ENCODE results near the gene EGFLAM. TPM values are rescaled to one million over a fixed set of nuclear protein-coding genes. Genes with fewer than 3 reads are reported as not detected.

The EGFLAM gene
- total RNA-seq, 1 donor from 2014 or later, result 2.1 TPM

- ATAC-seq (no peak), DNase-seq (no peak)
- H3K4me1 ChIP-seq, result no peaks in the 10 kb centered on the region
- intact Hi-C loops (cut with DNase I), result no loop called here
- no peak for TF ChIP-seq CTCF (IDR thresholded peaks at IDR 0.05)
- no peaks in the 10 kb centered on the region for H3K9me3 ChIP-seq
- no peak overlapping the region for H3K4me3 ChIP-seq
- H3K27ac ChIP-seq, result no peak overlapping the region
- H3K36me3 ChIP-seq, result no peaks in the 10 kb centered on the region
- peaks cover 7% of the 10 kb centered on the region for H3K27me3 ChIP-seq
These were observed 32.3 kb upstream of the EGFLAM start for GRCh38 chr5:38226091-38226490.

- no peak overlapping the region for H3K4me3 ChIP-seq
- DNase-seq (no peak), ATAC-seq (no peak)
- H3K27ac ChIP-seq, result no peak overlapping the region
- no peak for TF ChIP-seq CTCF (IDR thresholded peaks at IDR 0.05)
- H3K9me3 ChIP-seq, result no peaks in the 10 kb centered on the region
- H3K36me3 ChIP-seq, result no peaks in the 10 kb centered on the region
- H3K4me1 ChIP-seq, result no peaks in the 10 kb centered on the region
- H3K27me3 ChIP-seq, result peaks cover 7% of the 10 kb centered on the region
- intact Hi-C loops (cut with DNase I), result no loop called here
These were observed 29.4 kb upstream of the EGFLAM start for GRCh38 chr5:38228914-38229313.

- Histone ChIP-seq H3K27me3 (peaks cover 2% of the 10 kb centered on the region), H3K9me3 (no peaks in the 10 kb centered on the region), H3K36me3 (no peaks in the 10 kb centered on the region), H3K4me1 (no peaks in the 10 kb centered on the region), H3K4me3 (no peak overlapping the region), H3K27ac (no peak overlapping the region)
- no peak for DNase-seq
- TF ChIP-seq CTCF (IDR thresholded peaks at IDR 0.05), result no peak
- no peak for ATAC-seq
- intact Hi-C loops (cut with DNase I), result no loop called here
These were observed 23.6 kb upstream of the EGFLAM start for GRCh38 chr5:38234737-38235136.

- TF ChIP-seq CTCF (IDR thresholded peaks at IDR 0.05), result no peak
- intact Hi-C loops (cut with DNase I), result no loop called here
These were observed 20.7 kb upstream of the EGFLAM start for GRCh38 chr5:38237681-38238080.

GRCh38 chr5:38240212-38240611 lies 18.1 kb upstream of the EGFLAM start:
- intact Hi-C loops (cut with DNase I), result no loop called here
- no peaks in the 10 kb centered on the region for H3K36me3 ChIP-seq
- H3K4me3 ChIP-seq, result no peak overlapping the region
- peaks cover 1% of the 10 kb centered on the region for H3K27me3 ChIP-seq
- no peak for DNase-seq
- H3K4me1 ChIP-seq, result no peaks in the 10 kb centered on the region
- no peaks in the 10 kb centered on the region for H3K9me3 ChIP-seq
- no peak overlapping the region for H3K27ac ChIP-seq
- ATAC-seq, result no peak
- TF ChIP-seq CTCF (IDR thresholded peaks at IDR 0.05), result no peak

More at GRCh38 chr5:38237681-38238080, 20.7 kb upstream of the EGFLAM start:
- H3K36me3 ChIP-seq, result no peaks in the 10 kb centered on the region
- no peaks in the 10 kb centered on the region for H3K27me3 ChIP-seq
- H3K4me3 ChIP-seq, result no peak overlapping the region
- no peaks in the 10 kb centered on the region for H3K9me3 ChIP-seq
- no peaks in the 10 kb centered on the region for H3K4me1 ChIP-seq
- ATAC-seq (no peak), DNase-seq (no peak)
- H3K27ac ChIP-seq, result no peak overlapping the region

- H3K4me3 ChIP-seq, result no peak overlapping the region
- TF ChIP-seq CTCF (IDR thresholded peaks at IDR 0.05), result no peak
- no peak overlapping the region for H3K27ac ChIP-seq
- H3K9me3 ChIP-seq, result no peaks in the 10 kb centered on the region
- H3K36me3 ChIP-seq, result no peaks in the 10 kb centered on the region
- DNase-seq, result no peak
- peaks cover 4% of the 10 kb centered on the region for H3K27me3 ChIP-seq
- intact Hi-C loops (cut with DNase I), result no loop called here
- H3K4me1 ChIP-seq, result no peaks in the 10 kb centered on the region
- ATAC-seq, result no peak
These were observed 16.7 kb upstream of the EGFLAM start for GRCh38 chr5:38241655-38242054.
